Keratinocyte (primary cell): ENCODE measurements around the gene PAPOLA.
"Not testable (repeated sequence)": the region's sequence is repeated elsewhere in the genome, so short reads cannot be mapped to it uniquely, and the experiment has no call there.

Source experiments
- CTCF ChIP-seq, 3 experiments: IDR thresholded peaks in 1 of 3; conservative IDR thresholded peaks in 1 of 3; optimal IDR thresholded peaks in 1 of 3; 2 replicates in 2 of 3; 3 replicates in 1 of 3; pipeline versions ENCODE3 to v1.5.1; 2011; ENCODE audit warnings: low read length in 3 of 3, mild to moderate bottlenecking in 3 of 3, moderate library complexity in 2 of 3, control low read depth in 1 of 3, inconsistent platforms in 1 of 3; ENCODE audit not compliant: insufficient read depth in 2 of 3; ENCODE audit errors: extremely low read depth in 1 of 3
- EZH2 ChIP-seq: IDR thresholded peaks from one replicate; pipeline ENCODE4 v1.6.1; 2012; ENCODE audit warnings: inconsistent platforms, mild to moderate bottlenecking, low read length, moderate library complexity

- not testable (repeated sequence) for TF ChIP-seq CTCF (optimal IDR thresholded peaks at IDR 0.05 in 1 of 3, IDR thresholded peaks at IDR 0.05 in 1 of 3, conservative IDR thresholded peaks at IDR 0.05 in 1 of 3; ENCODE audit: extremely low read depth in 1 of 3, insufficient read depth in 2 of 3, low read length in 3 of 3); EZH2
These were observed 31.2 kb upstream of the PAPOLA start for GRCh38 chr14:96470967-96471366.
